Islet precursor cell (in vitro differentiated cells): ENCODE measurements around the gene VAPA.
A peak's percentile ranks its signal among the peaks of the same experiment; 100 is the strongest.
"Not testable (repeated sequence)": the region's sequence is repeated elsewhere in the genome, so short reads cannot be mapped to it uniquely, and the experiment has no call there.

Source experiments
- DNase-seq: peaks from one replicate; pipeline ENCODE4 v3.0.0-alpha.2; 2018

Gene VAPA

GRCh38 chr18:9886005-9886348, 27.8 kb upstream of the VAPA start:
- DNase-seq, result no peak

- DNase-seq, result no peak
These were observed 25.8 kb upstream of the VAPA start for GRCh38 chr18:9887992-9888391.

- no peak for DNase-seq
These were observed 23.6 kb upstream of the VAPA start for GRCh38 chr18:9890196-9890595.

GRCh38 chr18:9890957-9891356, 22.9 kb upstream of the VAPA start:
- no peak for DNase-seq

GRCh38 chr18:9891515-9891914, 22.3 kb upstream of the VAPA start:
- not testable (repeated sequence) for DNase-seq

- no peak for DNase-seq
These were observed 19.3 kb upstream of the VAPA start for GRCh38 chr18:9894454-9895068.

GRCh38 chr18:9897129-9897528, 16.7 kb upstream of the VAPA start:
- no peak for DNase-seq

GRCh38 chr18:9897787-9898291, 16.0 kb upstream of the VAPA start:
- DNase-seq, result not testable (repeated sequence)

- peak; percentile 89 for DNase-seq
These were observed 14.8 kb upstream of the VAPA start for GRCh38 chr18:9898792-9899549.

GRCh38 chr18:9899550-9899930, 14.3 kb upstream of the VAPA start:
- not testable (repeated sequence) for DNase-seq

GRCh38 chr18:9900699-9901098, 13.1 kb upstream of the VAPA start:
- DNase-seq, result no peak

GRCh38 chr18:9901377-9901776, 12.4 kb upstream of the VAPA start:
- DNase-seq, result no peak

GRCh38 chr18:9902264-9902663, 11.6 kb upstream of the VAPA start:
- DNase-seq, result not testable (repeated sequence)

- DNase-seq, result no peak
These were observed 11.0 kb upstream of the VAPA start for GRCh38 chr18:9902832-9903231.

- peak; percentile 84 for DNase-seq
These were observed 8.4 kb upstream of the VAPA start for GRCh38 chr18:9905401-9905922.

- DNase-seq, result no peak
These were observed 7.3 kb upstream of the VAPA start for GRCh38 chr18:9906481-9906880.

- DNase-seq, result no peak
These were observed 5.9 kb upstream of the VAPA start for GRCh38 chr18:9907867-9908266.

- DNase-seq, result no peak
These were observed 3.7 kb upstream of the VAPA start for GRCh38 chr18:9910071-9910470.

GRCh38 chr18:9910661-9911060, 3.2 kb upstream of the VAPA start:
- DNase-seq, result no peak

- DNase-seq, result no peak
These were observed 2.6 kb upstream of the VAPA start for GRCh38 chr18:9911226-9911625.

GRCh38 chr18:9912285-9912684, 1.5 kb upstream of the VAPA start:
- DNase-seq, result not testable (repeated sequence)

- no peak for DNase-seq
These were observed 678 bp upstream of the VAPA start for GRCh38 chr18:9913151-9913525.

GRCh38 chr18:9914334-9914583, 443 bp downstream of the VAPA start:
- DNase-seq, result no peak

GRCh38 chr18:9914584-9915290, 921 bp downstream of the VAPA start:
- peak; percentile 65 for DNase-seq
